Stimulated activated CD4-positive, alpha-beta T cell treated with anti-CD3 and anti-CD28 coated beads, Interleukin-1b, Interleukin-23, amount 100 ng/mL, for 24 hours (primary cell): ENCODE results near the gene CLDND1.

Experiments
- DNase-seq, 4 experiments: peaks; one replicate each; pipeline ENCODE4 v3.0.0-alpha.2; 2020; ENCODE audit warnings: low read depth in 4 of 4, low spot score in 1 of 4

Gene CLDND1

GRCh38 chr3:98551754-98552153, 29.1 kb upstream of the CLDND1 start:
- DNase-seq: no peak

GRCh38 chr3:98551236-98551635, 28.5 kb upstream of the CLDND1 start:
- no peak for DNase-seq

- DNase-seq: no peak
Observed at GRCh38 chr3:98550833-98551232, 28.1 kb upstream of the CLDND1 start.

GRCh38 chr3:98548544-98548943, 25.8 kb upstream of the CLDND1 start:
- DNase-seq: no peak

- DNase-seq: no peak
Observed at GRCh38 chr3:98545940-98546339, 23.2 kb upstream of the CLDND1 start.

- DNase-seq: no peak
Observed at GRCh38 chr3:98542623-98543022, 19.9 kb upstream of the CLDND1 start.

- no peak for DNase-seq
Observed at GRCh38 chr3:98541695-98542094, 19.0 kb upstream of the CLDND1 start.

GRCh38 chr3:98540346-98540745, 17.6 kb upstream of the CLDND1 start:
- no peak for DNase-seq

GRCh38 chr3:98536456-98537017, 13.8 kb upstream of the CLDND1 start:
- DNase-seq: no peak

GRCh38 chr3:98534734-98535133, 12.0 kb upstream of the CLDND1 start:
- no peak for DNase-seq

GRCh38 chr3:98534168-98534567, 11.5 kb upstream of the CLDND1 start:
- DNase-seq: no peak

- DNase-seq: no peak
Observed at GRCh38 chr3:98532709-98533571, 10.2 kb upstream of the CLDND1 start.

GRCh38 chr3:98532275-98532637, 9.6 kb upstream of the CLDND1 start:
- no peak for DNase-seq

GRCh38 chr3:98531622-98532274, 9.0 kb upstream of the CLDND1 start, which contains the start of gene GPR15:
Gene GPR15, plus strand, starts transcription at chr3:98531978. Its CDS starts 56 bp downstream, at chr3:98532034.
- DNase-seq: no peak

- no peak for DNase-seq
Observed at GRCh38 chr3:98530676-98531075, 8.0 kb upstream of the CLDND1 start.

- no peak for DNase-seq
Observed at GRCh38 chr3:98529856-98530459, 7.3 kb upstream of the CLDND1 start.

GRCh38 chr3:98528474-98529346, 6.0 kb upstream of the CLDND1 start:
- DNase-seq: no peak

- no peak for DNase-seq
Observed at GRCh38 chr3:98525494-98525893, 2.8 kb upstream of the CLDND1 start.

GRCh38 chr3:98521897-98522543, 682 bp downstream of the CLDND1 start:
- DNase-seq: peak in 3 of 4 experiments; percentile 19 to 45 (median 36)

GRCh38 chr3:98519351-98519750, 3.4 kb downstream of the CLDND1 start:
- DNase-seq: no peak
